K562 (cell line): ENCODE data around the gene TNFSF11. TPM values are rescaled to one million over a fixed set of nuclear protein-coding genes. Genes with fewer than 3 reads are reported as not detected.

Experiments
- ATAC-seq: fragments of 200-7000 bp; cut with Tn5 transposase; 3 replicates; pipeline ENCODE4 v1.9.1; 2020; ENCODE audit warnings: moderate library complexity
- BruUV-seq: library from RNA; stranded (reverse); fragments of 400-500 nt; replicated peaks from 2 replicates; lab custom pipeline; 2021; lab: Mats Ljungman, UMichigan
- CTCF ChIA-PET: fragments of 300-600 bp; formaldehyde crosslinking; extraction: SDS; loops from one replicate; lab custom pipeline; 2021; ENCODE audit warnings: low intra/inter-chr PET ratio; lab: Yijun Ruan, JAX
- POLR2A ChIA-PET: fragments of 300-600, 350-650 bp; sonication (Branson Sonifier 250); formaldehyde crosslinking; extraction: SDS; loops from one replicate; lab custom pipeline; 2021; ENCODE audit warnings: antibody characterized with exemption, inconsistent platforms; lab: Yijun Ruan, JAX
- DNase-seq, 4 experiments: peaks; one replicate each; pipeline versions ENCODE4 v3.0.0 to v3.0.0-alpha.2; 2011 to 2018; ENCODE audit warnings: low spot score in 3 of 4, mixed read lengths in 3 of 4; ENCODE audit errors: extremely low read depth in 1 of 4
- FAIRE-seq: peaks from 2 replicates; lab custom pipeline; 2011; peaks lifted over from hg19 to GRCh38; lab: Jason Lieb, UNC
- H2AFZ ChIP-seq: 2 replicates; pipeline ENCODE4 v1.6.0; 2011; ENCODE audit warnings: low read depth, low read length, control low read depth, inconsistent platforms
- H3K27ac ChIP-seq: fragments of 200-600 bp; 3 replicates; pipeline ENCODE4 v1.8.0; 2011; ENCODE audit warnings: low read depth, mild to moderate bottlenecking, control low read depth, inconsistent platforms, low read length, moderate library complexity, mixed read lengths; ENCODE audit errors: extremely low read depth
- H3K27me3 ChIP-seq, 2 experiments: fragments of 300-600 bp in 1 of 2; 2 replicates in 1 of 2; 3 replicates in 1 of 2; pipeline versions ENCODE4 v1.6.0 to v1.8.0; 2011; ENCODE audit warnings: inconsistent platforms in 2 of 2, low read length in 2 of 2, mild to moderate bottlenecking in 1 of 2, mixed read lengths in 1 of 2, moderate library complexity in 1 of 2; ENCODE audit not compliant: control insufficient read depth in 2 of 2, insufficient read depth in 2 of 2
- H3K36me3 ChIP-seq: fragments of 300-600 bp; 3 replicates; pipeline ENCODE4 v1.8.0; 2011; ENCODE audit warnings: mild to moderate bottlenecking, low read length, inconsistent platforms; ENCODE audit not compliant: control insufficient read depth, insufficient read depth
- H3K4me1 ChIP-seq, 2 experiments: fragments of 200-600 bp in 1 of 2; replicated peaks in 1 of 2; 2 replicates in 1 of 2; 3 replicates in 1 of 2; pipeline versions ENCODE4 v1.5.1 to v1.8.0; 2011; ENCODE audit warnings: inconsistent platforms in 2 of 2, low read length in 2 of 2, mild to moderate bottlenecking in 1 of 2, mixed read lengths in 1 of 2, moderate library complexity in 1 of 2; ENCODE audit not compliant: control insufficient read depth in 2 of 2, insufficient read depth in 2 of 2
- H3K4me2 ChIP-seq: 2 replicates; pipeline ENCODE4 v1.6.1; 2011; ENCODE audit warnings: low read length, control low read depth, inconsistent platforms, mixed read lengths; ENCODE audit not compliant: insufficient read depth
- H3K4me3 ChIP-seq: fragments of 200-600 bp; sonication (generic), shearing (Covaris generic); 2 replicates; pipeline ENCODE4 v1.5.1; 2016; ENCODE audit warnings: control low read depth, inconsistent platforms
- H3K79me2 ChIP-seq: fragments of 200-600 bp; 3 replicates; pipeline ENCODE4 v1.8.0; 2011; ENCODE audit warnings: low read length, inconsistent platforms; ENCODE audit not compliant: control insufficient read depth, insufficient read depth
- H3K9ac ChIP-seq, 2 experiments: 2 replicates each; pipeline versions ENCODE4 v1.6.0 to v1.6.1; 2011; ENCODE audit warnings: low read depth in 2 of 2, low read length in 2 of 2, control low read depth in 1 of 2, inconsistent platforms in 1 of 2, mild to moderate bottlenecking in 1 of 2, mixed read lengths in 1 of 2; ENCODE audit not compliant: insufficient read depth in 1 of 2
- H3K9me1 ChIP-seq: one replicate; pipeline ENCODE4 v1.6.0; 2011; ENCODE audit warnings: inconsistent platforms, mild to moderate bottlenecking, low read length, moderate library complexity; ENCODE audit not compliant: control insufficient read depth, insufficient read depth
- H3K9me3 ChIP-seq: replicated peaks from 2 replicates; pipeline ENCODE4 v1.5.1; 2011; ENCODE audit warnings: low read depth, low read length, inconsistent platforms; ENCODE audit not compliant: control insufficient read depth, insufficient read depth
- H4K20me1 ChIP-seq: replicated peaks from 2 replicates; pipeline ENCODE4 v1.6.1; 2011; ENCODE audit warnings: low read length, inconsistent platforms, mixed read lengths; ENCODE audit not compliant: control insufficient read depth, insufficient read depth
- ARID2 ChIP-seq: fragments of 450-650 bp; IDR thresholded peaks from 2 replicates; pipeline ENCODE4 v1.6.1; 2017; ENCODE audit warnings: antibody characterized with exemption, mild to moderate bottlenecking
- ARID3A ChIP-seq: IDR thresholded peaks from 2 replicates; pipeline ENCODE4 v1.6.1; 2012; ENCODE audit warnings: low read depth, low read length, improper control_type of control experiment, borderline replicate concordance
- ATF2 ChIP-seq: sonication (generic); formaldehyde crosslinking; IDR thresholded peaks from 2 replicates; pipeline ENCODE4 v1.8.1; 2022; ENCODE audit warnings: missing genetic modification reagents
- BRF2 ChIP-seq: IDR thresholded peaks from 3 replicates; pipeline ENCODE4 v1.6.1; 2011; ENCODE audit warnings: borderline replicate concordance, mild to moderate bottlenecking; ENCODE audit not compliant: insufficient read length, insufficient read depth
- CGGBP1 ChIP-seq: fragments of 250-450 bp; sonication (Bioruptor Pico); IDR thresholded peaks from 2 replicates; pipeline ENCODE4 v1.9.0; 2021; ENCODE audit warnings: mild to moderate bottlenecking
- CTBP1 ChIP-seq: fragments of 450-650 bp; IDR thresholded peaks from 2 replicates; pipeline ENCODE4 v1.6.1; 2016; ENCODE audit warnings: borderline replicate concordance
- FOS ChIP-seq: IDR thresholded peaks from 3 replicates; pipeline ENCODE4 v1.6.1; 2011; ENCODE audit not compliant: insufficient read length; ENCODE audit errors: extremely low read depth
- FOXK1 ChIP-seq: sonication (generic); formaldehyde crosslinking; IDR thresholded peaks from 2 replicates; pipeline ENCODE4 v1.8.0; 2022; ENCODE audit warnings: missing genetic modification reagents, mild to moderate bottlenecking, borderline replicate concordance
- HMG20A ChIP-seq: fragments of 450-650 bp; formaldehyde crosslinking; conservative IDR thresholded peaks from 2 replicates; pipeline ENCODE4 v1.4.0; 2020; ENCODE audit warnings: mild to moderate bottlenecking, mixed read lengths
- IRF2 ChIP-seq: sonication (generic); formaldehyde crosslinking; IDR thresholded peaks from 2 replicates; pipeline ENCODE4 v1.8.1; 2022; ENCODE audit warnings: mild to moderate bottlenecking, missing genetic modification reagents
- KLF10 ChIP-seq: fragments of 250-450 bp; sonication (Bioruptor Pico); IDR thresholded peaks from 2 replicates; pipeline ENCODE4 v1.6.1; 2021; ENCODE audit warnings: matching md5 sums
- NR1H2 ChIP-seq: sonication (generic); formaldehyde crosslinking; IDR thresholded peaks from 2 replicates; pipeline ENCODE4 v1.4.0; 2020; ENCODE audit warnings: mild to moderate bottlenecking, missing genetic modification reagents
- ZNF75A ChIP-seq: fragments of 450-650 bp; formaldehyde crosslinking; IDR thresholded peaks from 2 replicates; pipeline ENCODE4 v1.4.0; 2020; ENCODE audit warnings: mild to moderate bottlenecking
- ZNF76 ChIP-seq: fragments of 250-450 bp; sonication (Bioruptor Pico); IDR thresholded peaks from 2 replicates; pipeline ENCODE4 v1.4.0; 2020; ENCODE audit warnings: mild to moderate bottlenecking, moderate library complexity, borderline replicate concordance
- WGBS: fragments of 100-300 bp; shearing (Covaris generic); methylation state at CpG from one replicate; pipeline ENCODE4 v1.1.6; 2016; ENCODE audit warnings: low coverage, mixed read lengths; ENCODE audit not compliant: insufficient coverage; ENCODE audit errors: missing lambda C conversion rate; 5-methylcytosine and 5-hydroxymethylcytosine counted together
- in situ Hi-C: fragments of 300-500 bp; cut with MboI; formaldehyde crosslinking; loops from 4 replicates; pipeline ENCODE4 v1.15.0; 2018; ENCODE audit warnings: inconsistent platforms, mixed read lengths
- intact Hi-C: fragments of 100-400 bp; cut with micrococcal nuclease; formaldehyde crosslinking; loops from 2 replicates; pipeline ENCODE4 v1.14.2; 2022
- polyA plus RNA-seq, 8 experiments: library from polyadenylated mRNA; depleted of rRNA in 4 of 8; stranded (reverse) in 5 of 8; unstranded in 3 of 8; fragments of >200 nt; fragmentation: Nextera tagmentation in 2 of 8; fragmentation: Illumina TruSeq in 1 of 8; extraction: Ambion mirVana in 2 of 8; extraction: Trizol in 1 of 8; gene quantifications; 2 replicates each; pipeline versions ENCODE4 v1.2.1 to v1.2.3, GENCODE V29; 2011 to 2014; ENCODE audit warnings: inconsistent platforms in 1 of 8, missing spikeins in 1 of 8
- total RNA-seq, 7 experiments: library from RNA; depleted of rRNA in 6 of 7; stranded (reverse); fragments of >200 nt in 6 of 7; fragmentation: Illumina TruSeq in 2 of 7; extraction: Trizol in 2 of 7; gene quantifications; 2 replicates each; pipeline versions ENCODE4 v1.2.1 to v1.2.3, GENCODE V29; 2011 to 2021; ENCODE audit warnings: low replicate concordance in 1 of 7

TNFSF11 gene
- total and polyA plus RNA-seq, 9 of the 15 experiments (the other 6 are each of a cell fraction or from before 2014, with no cell fraction given), result not detected

- ChIA-PET CTCF (no interaction called here), POLR2A (no interaction called here)
- Histone ChIP-seq H2AFZ (no peak overlapping the region), H3K36me3 (no peaks in the 10 kb centered on the region), H3K9me1 (no peaks in the 10 kb centered on the region), H3K4me1 (no peaks in the 10 kb centered on the region), H3K27me3 (no peaks in the 10 kb centered on the region), H3K4me3 (no peak overlapping the region), H3K9ac (no peak overlapping the region), H3K9me3 (no peaks in the 10 kb centered on the region), H3K79me2 (no peaks in the 10 kb centered on the region), H3K4me2 (no peak overlapping the region), H4K20me1 (no peaks in the 10 kb centered on the region), H3K27ac (no peak overlapping the region)
- in situ Hi-C loops, result no loop called here
- intact Hi-C loops, result no loop called here
- ATAC-seq, result no peak
- BruUV-seq, result no TSS peak
- FAIRE-seq, result no peak
- no peak for TF ChIP-seq FOXK1 (CRISPR knock-in tag)
- no peak for TF ChIP-seq HMG20A (CRISPR knock-in tag)
- TF ChIP-seq ARID3A, result no peak
- TF ChIP-seq IRF2 (CRISPR knock-in tag), result no peak
- no peak for TF ChIP-seq NR1H2 (CRISPR knock-in tag)
- DNase-seq, result no peak
These were observed 59.5 kb downstream of the TNFSF11 start for GRCh38 chr13:42633495-42633894.

GRCh38 chr13:42638101-42638500 lies 64.1 kb downstream of the TNFSF11 start:
- ATAC-seq (no peak), FAIRE-seq (no peak), DNase-seq (no peak)
- no peaks in the 10 kb centered on the region for H4K20me1 ChIP-seq
- H3K9ac ChIP-seq, result no peak overlapping the region
- no peak overlapping the region for H3K27ac ChIP-seq
- ChIA-PET POLR2A (no interaction called here), CTCF (no interaction called here)
- no peaks in the 10 kb centered on the region for H3K36me3 ChIP-seq
- no TSS peak for BruUV-seq
- no peaks in the 10 kb centered on the region for H3K27me3 ChIP-seq
- in situ Hi-C loops (no loop called here), intact Hi-C loops (no loop called here)
- H3K4me2 ChIP-seq, result no peak overlapping the region
- no peaks in the 10 kb centered on the region for H3K9me1 ChIP-seq
- H2AFZ ChIP-seq, result no peak overlapping the region
- no peaks in the 10 kb centered on the region for H3K79me2 ChIP-seq
- no peak overlapping the region for H3K4me3 ChIP-seq
- no peaks in the 10 kb centered on the region for H3K4me1 ChIP-seq
- H3K9me3 ChIP-seq, result no peaks in the 10 kb centered on the region
- 0% methylated on average over 3 of the region's 5 CpGs for WGBS
- TF ChIP-seq CGGBP1 (CRISPR knock-in tag), result no peak
- no peak for TF ChIP-seq BRF2
- no peak for TF ChIP-seq FOS
- TF ChIP-seq CTBP1, result no peak
- TF ChIP-seq KLF10, result no peak
- no peak for TF ChIP-seq ARID2
- no peak for TF ChIP-seq ATF2 (CRISPR knock-in tag)
- no peak for TF ChIP-seq ZNF76 (CRISPR knock-in tag)
- TF ChIP-seq ZNF75A (CRISPR knock-in tag), result no peak
